BE2C (cell line): ENCODE data around the gene SCARB1.

Source experiments
- DNase-seq: peaks from one replicate; pipeline ENCODE4 v3.0.0-alpha.2; 2020
- H3K27me3 ChIP-seq: fragments of 250-450 bp; sonication (Bioruptor Pico); 2 replicates; pipeline ENCODE4 v1.5.1; 2020; ENCODE audit warnings: mild to moderate bottlenecking
- H3K36me3 ChIP-seq: fragments of 250-450 bp; sonication (Bioruptor Pico); 2 replicates; pipeline ENCODE4 v1.5.1; 2020; ENCODE audit warnings: mild to moderate bottlenecking
- H3K4me1 ChIP-seq: fragments of 250-450 bp; sonication (Bioruptor Pico); 2 replicates; pipeline ENCODE4 v1.5.1; 2020
- H3K4me3 ChIP-seq: 2 replicates; pipeline ENCODE4 v1.5.1; 2011; ENCODE audit warnings: low read depth, low read length
- H3K9me3 ChIP-seq: fragments of 250-450 bp; sonication (Bioruptor Pico); 2 replicates; pipeline ENCODE4 v1.5.1; 2020
- CTCF ChIP-seq: IDR thresholded peaks from 2 replicates; pipeline ENCODE4 v1.5.1; 2012; ENCODE audit warnings: mild to moderate bottlenecking, low read depth, low read length

SCARB1 gene

GRCh38 chr12:124746649-124747425 lies 116.8 kb downstream of the SCARB1 start:
- Histone ChIP-seq H3K4me3 (no peak overlapping the region), H3K4me1 (peaks cover 9% of the 10 kb centered on the region), H3K36me3 (no peaks in the 10 kb centered on the region), H3K27me3 (no peaks in the 10 kb centered on the region), H3K9me3 (no peaks in the 10 kb centered on the region)
- no peak for DNase-seq
- no peak for TF ChIP-seq CTCF

DNA sequence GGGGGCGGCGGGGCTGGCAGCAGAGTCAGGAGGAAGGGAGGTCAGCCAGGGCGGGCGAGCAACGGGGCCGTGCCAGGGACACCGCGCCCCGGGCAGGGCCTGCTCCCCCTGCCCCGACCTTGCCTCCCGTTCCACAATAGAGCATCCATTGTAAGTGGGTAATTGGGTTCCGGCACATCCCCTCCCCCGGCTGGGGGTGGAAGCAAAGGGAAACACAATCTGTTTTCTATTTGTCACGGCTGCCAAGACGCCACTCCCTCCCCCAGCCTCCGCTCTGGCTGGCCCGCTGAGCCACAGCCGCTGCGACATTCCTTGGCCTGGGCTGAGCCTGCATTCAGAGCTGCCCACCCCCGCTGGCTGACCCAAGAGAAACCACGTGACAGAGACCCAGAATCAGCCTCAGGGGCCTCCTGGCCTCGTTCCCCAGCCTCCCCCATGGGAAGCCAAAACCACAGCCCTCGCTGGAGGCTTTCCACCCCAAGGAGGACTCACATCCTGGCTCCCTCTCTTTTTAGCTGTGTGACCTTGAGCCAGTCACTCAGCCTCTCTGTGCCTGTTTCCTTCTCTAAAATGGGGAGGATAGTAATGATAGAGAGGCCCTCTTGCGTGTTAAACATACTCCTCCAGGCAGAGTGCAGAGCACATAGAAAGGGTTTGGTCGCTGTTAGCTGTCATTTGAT lies 117.6 kb downstream of the SCARB1 start:
- Histone ChIP-seq H3K4me3 (peak overlapping the region; percentile 28; the same call in 1 of the 2 replicates), H3K27me3 (no peaks in the 10 kb centered on the region), H3K36me3 (no peaks in the 10 kb centered on the region), H3K4me1 (peaks cover 9% of the 10 kb centered on the region), H3K9me3 (no peaks in the 10 kb centered on the region)
- peak; percentile 94 for DNase-seq
- TF ChIP-seq CTCF: no peak

GRCh38 chr12:124745465-124745890 lies 118.2 kb downstream of the SCARB1 start:
- Histone ChIP-seq H3K9me3 (no peaks in the 10 kb centered on the region), H3K4me1 (peaks cover 9% of the 10 kb centered on the region), H3K36me3 (no peaks in the 10 kb centered on the region), H3K4me3 (peak overlapping the region; percentile 28; the same call in 1 of the 2 replicates), H3K27me3 (no peaks in the 10 kb centered on the region)
- TF ChIP-seq CTCF: no peak
- DNase-seq: no peak

GRCh38 chr12:124744659-124745464 lies 118.8 kb downstream of the SCARB1 start:
- Histone ChIP-seq H3K4me3 (no peak overlapping the region), H3K4me1 (peaks cover 9% of the 10 kb centered on the region), H3K36me3 (no peaks in the 10 kb centered on the region), H3K9me3 (no peaks in the 10 kb centered on the region), H3K27me3 (no peaks in the 10 kb centered on the region)
- TF ChIP-seq CTCF: no peak
- peak; percentile 62 for DNase-seq

- peaks cover 9% of the 10 kb centered on the region for H3K4me1 ChIP-seq
- no peak for DNase-seq
Measured at GRCh38 chr12:124744273-124744640, 119.4 kb downstream of the SCARB1 start.

More at GRCh38 chr12:124744273-124744640, 119.4 kb downstream of the SCARB1 start:
- TF ChIP-seq CTCF: no peak
- H3K4me3 ChIP-seq: no peak overlapping the region
- no peaks in the 10 kb centered on the region for H3K9me3 ChIP-seq
- no peaks in the 10 kb centered on the region for H3K27me3 ChIP-seq
- no peaks in the 10 kb centered on the region for H3K36me3 ChIP-seq
